SIG-M5 (cell line): Measurements from ENCODE around the gene WDFY4.

Source experiments
- DNase-seq: peaks from one replicate; lab custom pipeline; 2025; lab: John Stamatoyannopoulos, UW

The WDFY4 gene

DNA sequence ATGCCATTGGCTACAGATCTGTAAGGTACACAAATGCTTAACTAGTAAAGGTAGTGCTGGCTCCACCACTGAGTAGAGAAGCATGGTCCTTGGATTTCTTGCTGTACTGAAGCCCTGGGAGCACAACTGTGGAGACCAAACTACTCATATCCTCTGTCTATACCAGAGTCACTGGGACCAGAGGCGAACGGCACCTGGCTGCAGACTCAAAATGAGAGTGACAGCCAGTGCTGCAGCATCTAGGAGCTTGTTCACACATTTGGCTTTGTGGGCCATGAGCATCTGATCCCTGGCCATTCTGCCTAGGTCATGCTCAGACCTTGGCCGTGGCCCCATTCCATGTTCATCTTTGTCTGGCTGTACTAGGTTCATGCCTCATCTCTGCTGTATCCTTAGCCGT, 223.1 kb downstream of the WDFY4 start:
- DNase-seq, result no peak

DNA sequence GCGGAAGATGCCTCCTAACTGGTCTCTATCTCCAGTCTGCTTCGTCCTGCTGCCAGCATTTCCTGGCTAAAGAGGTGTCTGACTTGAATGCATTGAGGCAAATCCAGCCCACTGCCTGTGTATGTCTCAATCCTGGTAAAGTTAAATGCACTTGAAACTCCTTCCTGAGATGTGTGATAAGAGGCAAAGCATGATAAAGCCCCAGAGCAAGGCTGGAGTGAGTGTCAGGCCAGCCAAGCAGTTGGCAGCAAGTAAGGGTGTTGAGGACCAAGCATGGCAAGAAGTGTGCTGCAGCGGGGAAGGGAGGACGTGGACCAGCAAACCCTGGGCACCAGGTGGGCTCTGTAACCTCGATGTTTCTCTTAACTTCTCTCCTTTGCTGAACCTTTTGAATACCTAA, 225.9 kb downstream of the WDFY4 start:
- no peak for DNase-seq

DNA sequence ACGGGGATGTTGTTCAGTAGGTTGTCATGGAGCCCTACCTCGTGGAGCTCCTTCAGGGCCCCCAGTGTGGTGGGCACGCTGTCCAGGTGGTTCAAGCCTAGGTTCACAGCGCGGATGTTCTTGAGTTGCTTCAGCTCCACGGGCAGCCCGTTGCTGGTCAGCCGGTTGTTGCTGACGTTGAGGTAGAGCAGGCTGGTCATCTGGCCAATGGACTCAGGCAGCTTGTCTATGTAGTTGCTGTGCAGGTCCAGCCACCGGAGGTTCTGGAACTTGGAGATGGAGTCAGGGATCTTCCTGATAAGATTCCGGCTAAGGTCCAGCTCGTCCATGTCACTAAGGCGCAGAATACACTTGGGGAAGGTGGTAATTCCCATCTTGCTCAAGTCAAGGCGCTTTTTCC, 229.0 kb downstream of the WDFY4 start:
- no peak for DNase-seq

DNA sequence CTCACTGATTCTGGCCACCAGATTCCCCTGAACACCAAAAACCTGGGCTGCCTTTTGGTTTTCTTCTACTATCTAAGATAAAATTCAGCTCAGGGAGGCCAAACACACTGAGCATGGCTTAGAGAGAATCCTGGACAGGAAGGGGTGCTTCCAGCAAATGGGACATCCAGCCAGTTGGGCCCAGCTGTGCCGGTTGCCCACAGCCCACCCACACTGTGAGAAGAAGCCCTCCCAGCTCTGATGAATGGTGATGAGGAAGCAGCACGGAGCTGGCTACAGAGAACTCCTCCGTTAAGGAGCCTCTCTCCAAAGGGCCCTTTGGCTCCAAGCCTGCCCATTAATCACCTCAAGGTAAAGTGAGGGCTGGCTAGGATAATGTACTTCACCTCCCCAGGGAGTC, 239.1 kb downstream of the WDFY4 start:
- no peak for DNase-seq

DNA sequence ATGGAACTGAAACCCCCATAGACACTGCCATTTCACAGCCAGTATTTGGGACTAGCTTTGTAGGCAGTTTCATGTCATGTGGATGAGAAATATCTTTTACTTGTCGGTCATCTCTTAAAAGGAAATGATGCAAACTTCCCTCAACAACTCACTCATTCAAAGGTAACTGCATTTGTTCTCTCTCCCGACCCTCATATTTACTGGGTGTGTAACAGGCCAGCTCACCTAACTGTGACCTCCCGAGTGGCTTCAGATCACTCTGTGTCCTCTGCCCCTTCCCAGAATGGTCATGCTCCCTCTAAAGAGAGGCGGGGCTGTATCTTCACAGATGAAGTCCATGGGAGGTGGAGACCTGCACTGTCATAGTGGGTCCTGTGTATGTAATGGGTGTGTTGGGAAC, 240.3 kb downstream of the WDFY4 start:
- DNase-seq, result no peak

DNA sequence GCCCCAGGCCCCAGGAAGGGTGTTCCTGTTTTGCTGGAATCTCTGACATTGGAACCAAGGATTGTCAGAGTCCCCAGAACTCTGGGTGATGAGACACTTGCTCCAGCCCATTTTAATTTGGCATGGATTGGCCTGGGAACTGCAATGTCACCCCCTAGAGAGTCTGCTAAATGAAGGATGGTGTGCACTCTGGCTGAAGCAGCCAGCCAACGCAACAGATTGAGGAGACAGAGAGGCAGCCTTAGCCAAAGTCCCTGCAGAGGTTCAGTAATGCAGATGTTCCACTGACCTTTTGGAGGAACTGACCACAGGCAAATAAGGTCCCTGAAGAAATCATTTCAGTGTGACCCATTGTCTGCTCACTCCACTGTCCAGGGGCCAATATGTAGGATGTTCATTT, 241.6 kb downstream of the WDFY4 start:
- no peak for DNase-seq

DNA sequence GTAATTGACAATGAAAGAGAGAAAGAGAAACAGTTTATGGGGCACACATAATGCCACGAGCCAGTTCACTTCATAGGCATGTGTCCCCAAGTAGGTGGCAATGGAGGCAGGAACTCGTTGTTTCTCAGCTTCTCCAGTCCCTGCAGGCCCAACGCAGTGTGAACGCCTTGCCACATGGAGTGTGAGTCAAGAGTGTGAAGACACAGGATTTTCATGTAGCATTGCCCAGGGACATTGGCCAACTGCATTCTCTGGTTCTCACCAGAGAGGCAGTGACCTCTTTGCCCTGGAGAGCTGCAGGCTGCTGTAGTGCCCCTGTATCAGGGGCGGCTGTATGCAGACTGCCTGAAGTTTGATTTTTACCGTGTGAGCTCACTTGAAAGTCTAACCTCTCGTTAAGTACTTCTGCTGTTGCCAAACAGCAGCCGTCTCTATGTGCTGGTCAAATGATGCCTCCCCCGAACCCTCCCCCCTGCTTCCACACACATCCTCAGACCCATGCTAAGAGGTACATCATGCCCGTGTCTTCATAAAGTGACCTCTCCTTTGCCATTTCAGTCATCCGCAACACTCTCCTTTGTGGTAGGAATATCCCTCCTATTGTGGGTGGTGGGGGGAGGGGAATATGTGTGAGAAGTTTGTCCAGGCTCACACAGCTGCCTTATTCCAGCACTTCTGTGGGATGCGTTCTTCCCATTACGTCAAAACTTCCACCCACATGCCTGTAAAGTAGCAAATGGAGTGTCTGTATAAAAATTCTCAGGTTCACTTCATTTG, 242.3 kb downstream of the WDFY4 start:
- DNase-seq, result no peak

DNA sequence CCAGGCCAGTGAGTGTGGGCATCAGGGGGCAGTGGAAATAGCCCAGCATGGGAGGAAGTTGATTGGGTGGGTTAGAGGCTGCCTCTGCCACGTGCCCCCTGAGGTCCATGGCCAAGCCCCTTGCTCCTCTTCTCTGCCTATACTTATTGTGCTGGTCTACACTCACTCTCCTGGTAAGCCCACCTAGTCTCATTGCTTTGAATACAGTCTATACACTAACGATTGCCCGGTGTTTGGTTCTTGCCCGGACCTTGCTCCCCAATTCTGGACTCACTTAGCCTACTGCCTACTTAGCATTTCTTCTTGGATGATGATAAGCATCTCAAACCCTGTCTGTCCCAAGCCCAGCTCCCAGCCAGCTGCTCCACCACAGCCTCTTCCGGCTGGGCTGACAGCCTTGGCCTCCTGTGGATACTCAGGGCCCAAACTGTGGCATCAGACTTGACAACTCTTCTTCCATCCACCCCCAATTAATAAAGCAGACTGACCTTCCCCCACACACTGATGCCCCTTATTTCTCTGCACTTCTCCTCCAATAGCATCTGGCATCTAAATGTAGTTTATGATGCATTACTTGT, 244.8 kb downstream of the WDFY4 start:
- DNase-seq, result no peak

DNA sequence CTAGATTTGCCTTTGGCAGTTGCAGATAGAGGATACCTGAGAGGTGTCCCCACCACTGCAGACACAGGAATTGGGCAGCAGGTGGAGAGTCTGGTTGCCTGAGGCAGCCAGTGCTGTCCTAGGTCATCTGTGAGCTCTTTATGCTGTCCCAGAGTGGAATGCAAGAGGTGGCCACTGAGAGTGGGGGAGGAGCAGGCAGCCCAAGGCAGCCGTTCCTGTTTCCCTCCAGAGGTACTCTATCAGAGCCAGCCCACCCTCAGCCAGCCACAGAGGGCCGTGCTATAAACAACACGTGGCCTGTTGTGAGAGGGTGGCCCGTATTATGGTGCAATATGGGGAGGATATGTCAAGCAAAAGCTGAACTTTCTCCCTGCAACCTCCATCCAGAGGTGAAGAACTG, 246.5 kb downstream of the WDFY4 start:
- DNase-seq, result peak; percentile 2

DNA sequence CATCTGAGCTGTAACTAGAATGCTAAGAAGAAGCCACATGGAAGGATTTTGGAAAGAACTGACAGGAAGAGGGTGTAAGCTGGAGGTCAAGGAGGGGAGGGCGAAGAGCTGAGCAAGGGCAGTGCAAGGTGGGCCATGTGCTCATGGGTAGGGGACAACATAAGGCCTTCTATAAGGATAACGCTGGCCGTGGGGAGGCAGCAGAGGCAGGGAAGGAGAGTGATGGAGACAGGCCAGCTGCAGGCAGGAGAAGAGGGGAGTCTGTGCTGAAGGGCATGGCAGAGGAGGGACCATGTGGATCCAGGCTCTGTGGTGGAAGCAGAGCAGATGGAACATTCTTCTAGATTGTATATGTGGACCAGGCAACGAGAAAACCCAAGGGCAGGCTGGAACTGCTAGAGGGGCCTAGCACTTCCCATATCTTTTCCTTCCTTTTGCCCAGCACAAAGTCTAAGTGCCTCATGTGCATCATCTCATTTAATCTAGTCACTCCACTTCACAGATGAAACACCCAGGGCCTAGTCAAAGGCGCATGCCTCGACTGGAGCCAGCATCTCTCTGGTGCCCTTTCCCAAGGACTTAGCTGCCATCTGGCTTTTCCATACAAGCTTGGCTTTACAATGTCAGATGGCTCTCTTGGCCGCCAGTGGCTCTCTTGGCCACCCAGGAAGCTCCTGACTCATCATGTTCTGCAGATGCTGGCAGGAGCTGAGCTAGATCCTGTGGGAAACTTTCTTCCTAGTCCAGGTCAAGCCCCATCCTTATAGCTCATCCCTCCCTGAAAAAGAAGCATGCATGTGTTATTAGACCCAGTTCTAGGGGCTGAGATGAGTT, 248.4 kb downstream of the WDFY4 start:
- no peak for DNase-seq

DNA sequence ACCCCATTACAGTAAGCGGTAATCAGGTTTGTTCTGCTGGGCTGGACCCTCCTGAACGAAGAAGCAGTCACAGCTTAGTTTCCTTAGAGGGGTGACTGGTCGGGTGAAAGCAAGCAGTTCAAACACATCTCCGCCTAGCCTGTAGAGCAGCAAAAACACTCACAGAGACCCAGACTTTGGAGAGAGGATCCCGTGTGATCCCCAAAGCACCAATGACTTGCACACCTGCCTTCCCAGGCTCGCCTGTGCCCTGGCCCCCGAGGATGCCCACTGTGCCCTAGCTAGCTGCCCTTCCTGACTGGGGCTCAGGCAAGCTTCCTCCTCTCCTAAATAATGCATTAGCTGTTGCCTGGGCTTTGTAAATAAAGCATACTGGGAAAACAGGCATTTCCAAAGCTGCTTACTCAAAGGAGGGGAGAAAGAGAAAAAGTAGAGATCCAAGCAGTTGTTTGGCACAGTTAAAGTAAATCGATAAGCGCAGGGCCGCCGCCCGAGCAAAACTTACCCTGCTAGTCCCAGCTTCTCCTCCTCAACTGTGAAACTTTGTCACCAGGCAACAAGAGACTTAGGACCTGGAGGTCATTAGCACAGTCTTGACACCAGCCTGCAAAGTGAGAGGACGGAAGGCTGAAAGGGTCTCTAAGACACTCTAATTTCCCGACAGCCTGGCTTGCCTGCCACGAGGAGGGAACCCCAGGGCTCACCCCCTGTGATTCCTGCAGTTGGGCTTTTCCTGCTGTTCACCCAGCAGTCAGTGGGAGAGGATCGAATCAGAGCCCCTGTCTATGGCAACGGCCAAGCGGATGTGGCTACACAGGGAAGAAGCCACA, 250.2 kb downstream of the WDFY4 start:
- DNase-seq, result no peak

DNA sequence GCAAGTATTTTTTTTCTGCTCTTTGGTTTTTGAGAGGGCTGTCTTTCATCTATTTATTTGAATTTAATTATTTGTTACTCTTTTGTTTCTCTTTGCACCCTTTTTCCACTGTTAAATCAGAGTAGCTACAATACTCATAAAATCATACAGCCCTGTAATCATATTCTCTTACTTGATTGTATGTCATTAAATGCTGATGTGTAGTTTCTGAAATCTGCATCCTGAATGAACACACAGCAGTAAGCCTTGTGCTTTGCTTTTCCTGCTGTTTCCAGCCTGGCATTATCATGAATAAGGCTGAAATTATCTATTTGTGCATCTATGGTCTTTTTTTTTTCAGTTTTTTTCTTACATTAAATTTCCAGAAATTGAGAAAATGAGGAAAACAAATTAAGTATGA, 250.9 kb downstream of the WDFY4 start:
- DNase-seq, result no peak

DNA sequence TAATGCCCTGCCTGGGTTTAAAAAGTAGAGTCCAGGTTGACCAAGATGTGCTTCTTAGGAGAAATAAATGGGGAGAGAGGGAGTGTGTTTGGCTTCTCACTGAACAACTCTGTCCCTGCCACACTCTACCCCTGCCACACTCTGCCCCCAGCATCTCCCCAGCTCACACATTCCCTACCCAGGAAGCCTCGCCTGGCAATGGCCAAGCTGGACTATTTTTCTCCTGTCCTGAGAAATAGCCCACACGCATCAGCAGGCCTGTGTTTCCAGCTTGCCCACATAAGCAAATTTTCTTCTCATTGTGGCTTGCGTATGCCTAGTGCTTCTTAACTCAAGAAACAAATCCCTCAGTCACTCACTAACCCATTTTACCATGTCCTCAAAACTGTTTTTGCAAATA, 253.1 kb downstream of the WDFY4 start:
- DNase-seq, result no peak

DNA sequence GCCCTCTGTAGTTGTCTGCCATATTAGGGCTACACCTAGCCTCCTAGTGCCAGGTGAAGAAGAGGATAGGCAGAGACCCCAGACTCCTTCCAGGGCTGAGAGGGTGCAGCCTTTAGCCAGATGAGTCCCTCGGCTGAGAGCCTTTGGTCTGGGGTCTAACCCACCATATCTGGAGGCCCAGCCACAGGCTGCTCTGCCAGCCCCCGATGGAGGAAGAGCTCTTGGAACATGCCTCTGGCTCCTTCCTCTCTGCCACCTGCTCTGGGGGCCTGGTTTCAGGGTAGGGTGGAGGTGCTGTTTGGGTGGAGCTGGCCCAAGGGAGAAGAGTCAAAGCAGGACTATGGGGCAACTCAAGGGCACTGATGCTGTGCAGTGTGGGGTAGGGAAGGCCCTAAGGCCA, 253.6 kb downstream of the WDFY4 start:
- DNase-seq, result no peak

DNA sequence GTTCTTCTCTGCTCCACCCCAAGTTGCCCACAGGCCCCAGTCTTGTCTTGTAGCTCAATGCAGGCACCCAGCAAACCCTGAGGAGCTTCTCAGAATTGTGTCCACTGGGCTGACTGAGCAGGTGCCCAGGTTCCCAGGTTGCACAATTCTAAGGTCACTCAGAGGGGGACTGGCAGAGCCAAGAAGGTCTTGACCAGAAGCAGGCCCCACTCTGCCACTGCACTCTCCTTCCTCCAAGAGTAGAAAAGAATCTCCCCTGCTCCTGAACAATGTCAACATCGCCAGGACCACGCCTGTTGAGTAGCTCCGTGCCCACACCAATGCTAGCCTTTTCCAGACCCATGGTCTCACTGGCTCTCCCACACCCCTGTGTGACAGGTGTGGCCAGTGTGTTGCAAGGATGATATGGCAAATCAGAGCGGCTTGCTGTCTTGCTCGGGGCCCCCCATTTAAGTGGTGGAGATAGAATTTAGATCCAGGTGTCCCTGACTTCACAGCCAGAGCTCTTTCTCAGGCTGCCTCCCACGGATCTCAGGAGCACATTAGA, 254.4 kb downstream of the WDFY4 start:
- DNase-seq, result no peak

DNA sequence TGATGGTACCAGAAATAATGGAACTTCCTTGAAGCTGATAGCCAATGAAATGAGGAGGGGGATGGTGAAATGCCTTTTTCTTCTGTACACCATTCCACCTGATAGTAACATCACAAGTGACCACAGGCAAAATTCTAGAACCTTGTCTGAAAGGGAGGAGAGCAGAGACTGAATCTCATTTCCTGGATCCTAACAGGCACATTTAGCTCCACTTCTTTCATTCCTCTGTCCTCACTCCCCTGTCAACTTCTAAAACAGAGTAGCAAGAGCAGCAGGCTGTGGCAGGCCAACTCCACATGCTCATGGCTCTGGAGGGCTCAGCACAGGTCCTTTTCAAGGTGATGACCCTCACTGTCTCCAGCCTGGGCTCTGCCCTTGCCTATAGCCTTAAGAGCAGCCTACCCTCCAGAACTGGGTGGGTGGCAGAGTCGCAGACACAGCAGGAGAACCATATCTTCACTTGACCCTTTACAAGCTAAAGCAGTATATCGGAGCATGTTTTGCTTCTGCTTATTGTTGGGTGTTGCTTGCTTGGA, 255.2 kb downstream of the WDFY4 start, which contains the start of gene LRRC18:
LRRC18 (minus strand) TSS at position 51 of the 536 bp plus-strand sequence. CDS start 25,685 bp downstream, outside the sequence.
- DNase-seq, result no peak

DNA sequence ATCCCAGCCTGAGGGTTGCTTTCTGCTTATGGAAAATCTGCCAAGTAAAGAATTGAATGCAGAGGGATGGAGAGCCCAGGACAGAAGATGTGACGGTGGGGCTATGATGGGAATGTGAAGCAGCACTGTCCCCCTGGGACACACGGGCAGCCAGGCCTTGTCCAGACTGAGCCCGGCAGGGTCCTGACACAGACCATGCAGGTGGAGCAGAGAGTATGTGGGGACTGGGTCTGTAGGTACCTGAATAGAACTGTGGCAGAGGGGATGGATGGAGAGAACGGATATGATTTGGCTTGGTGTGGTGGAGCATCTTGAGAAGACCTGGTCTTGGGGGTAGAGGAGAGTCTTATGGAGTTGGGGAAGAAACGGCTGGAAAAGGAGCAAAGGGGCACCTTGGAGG, 255.7 kb downstream of the WDFY4 start:
- DNase-seq, result no peak

DNA sequence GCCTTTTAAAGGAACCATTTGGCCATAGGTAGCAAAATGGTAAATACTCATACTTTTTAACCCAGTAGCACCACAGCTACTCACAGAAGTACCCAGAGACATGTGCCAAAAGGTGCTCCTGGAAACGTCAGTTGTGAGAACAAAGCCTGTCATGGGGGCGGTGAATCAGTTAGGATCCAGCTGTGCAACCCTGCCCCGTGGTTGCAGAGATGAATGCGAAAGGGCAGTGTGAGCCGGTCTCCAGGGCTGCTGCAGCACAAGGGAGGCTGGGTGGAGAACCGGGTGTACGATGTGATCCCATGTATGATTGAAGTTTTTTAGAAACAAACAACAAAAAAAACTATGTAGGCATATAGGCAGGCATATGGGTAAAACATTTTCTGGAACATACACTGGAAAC, 256.3 kb downstream of the WDFY4 start:
- no peak for DNase-seq

DNA sequence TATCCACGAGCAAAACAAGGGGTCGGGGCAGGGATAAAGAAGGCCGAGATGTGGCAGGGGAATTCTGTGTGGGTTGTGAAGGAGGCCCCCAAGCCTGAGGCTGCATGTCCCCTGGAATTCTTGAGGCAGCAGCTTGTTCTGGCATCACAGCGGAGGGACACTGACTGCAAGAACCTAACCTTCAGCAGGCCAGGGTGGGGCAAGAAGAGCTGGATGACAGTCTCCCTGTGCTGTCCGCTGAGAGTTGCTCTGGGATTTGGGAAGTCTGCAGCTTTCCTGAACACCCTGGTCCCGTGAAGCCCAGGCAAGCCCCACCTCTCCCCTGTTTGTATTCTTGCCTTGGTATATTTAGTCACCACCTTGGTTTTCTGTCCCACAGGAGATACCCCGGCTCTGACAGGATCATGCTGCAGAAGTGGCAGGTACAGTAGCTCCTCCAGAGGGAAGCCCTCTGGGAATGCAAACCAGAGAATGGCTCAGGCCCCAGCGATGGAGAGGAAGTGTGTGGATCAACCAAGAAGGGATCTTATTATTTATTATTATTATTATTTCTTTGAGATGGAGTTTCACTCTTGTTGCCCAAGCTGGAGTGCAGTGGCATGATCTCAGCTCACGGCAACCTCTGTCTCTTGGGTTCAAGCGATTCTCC, 256.9 kb downstream of the WDFY4 start:
- DNase-seq, result no peak

DNA sequence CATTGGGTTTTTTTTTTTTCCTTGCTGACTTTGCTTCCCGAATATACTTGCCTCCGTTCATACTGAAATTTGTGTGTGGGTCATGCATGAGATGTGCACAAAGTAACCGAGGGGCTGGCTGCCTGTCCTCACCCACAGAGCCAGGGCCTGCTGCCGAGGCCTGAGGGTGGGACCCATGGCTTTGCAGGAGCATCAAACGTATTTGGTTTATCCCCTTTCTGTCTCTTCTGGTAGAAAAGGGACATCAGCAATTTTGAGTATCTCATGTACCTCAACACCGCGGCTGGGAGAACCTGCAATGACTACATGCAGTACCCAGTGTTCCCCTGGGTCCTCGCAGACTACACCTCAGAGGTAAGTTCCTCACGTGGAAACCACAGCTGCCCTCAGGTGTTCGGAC, 258.4 kb downstream of the WDFY4 start:
- DNase-seq, result no peak

DNA sequence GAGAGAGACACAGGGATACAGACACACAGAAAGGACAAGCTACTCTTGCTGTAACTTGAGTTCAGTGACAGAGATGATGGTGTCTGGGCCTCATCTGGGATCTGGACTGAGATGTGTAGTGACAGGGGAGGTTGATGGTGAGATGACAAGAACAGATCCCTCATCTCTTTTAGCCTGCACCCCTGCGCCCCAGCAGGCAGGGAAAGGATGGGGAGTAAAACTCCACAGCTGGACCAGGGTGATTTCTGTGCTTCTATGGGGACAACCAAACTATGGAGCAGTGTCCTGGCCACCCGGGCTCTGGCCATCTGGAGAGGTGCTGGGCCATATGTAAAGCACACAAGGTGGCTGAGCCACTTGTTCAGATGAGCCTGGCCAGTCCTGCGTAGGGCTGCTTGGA, 259.5 kb downstream of the WDFY4 start:
- DNase-seq, result no peak
